CD4-positive, alpha-beta T cell (primary cell): ENCODE measurements around the gene GSTA3. TPM values are rescaled to one million over a fixed set of nuclear protein-coding genes. Genes with fewer than 3 reads are reported as not detected.

Experiments used
- ATAC-seq: fragments of 200-7000 bp; cut with Tn5 transposase; one replicate; pipeline ENCODE4 v1.10.0; 2022; ENCODE audit warnings: mild to moderate bottlenecking; ENCODE audit not compliant: poor library complexity
- CTCF ChIA-PET: fragments of 350-600 bp; sonication (Branson Sonifier 250); formaldehyde crosslinking; loops from one replicate; lab custom pipeline; 2021; ENCODE audit warnings: antibody characterized with exemption, inconsistent platforms; lab: Charles Lee
- POLR2A ChIA-PET: fragments of 350-600 bp; sonication (Branson Sonifier 250); formaldehyde crosslinking; loops from one replicate; lab custom pipeline; 2021; ENCODE audit warnings: antibody characterized with exemption, inconsistent platforms; lab: Charles Lee
- DNase-seq, 14 experiments: peaks; one replicate each; pipeline ENCODE4 v3.0.0-alpha.2; 2013 to 2020; ENCODE audit warnings: mixed read lengths in 2 of 14
- H3K27ac ChIP-seq, 2 donors: one replicate each; pipeline versions ENCODE4 v1.5.1 to v1.7.0; 2013; ENCODE audit warnings: low read length in 2 of 2, low read depth in 1 of 2, mild to moderate bottlenecking in 1 of 2
- H3K27me3 ChIP-seq, 2 experiments: 1 replicate in 1 of 2; 2 replicates in 1 of 2; pipeline versions ENCODE4 v1.6.1 to v1.7.0; 2013; ENCODE audit warnings: low read length in 2 of 2, control low read depth in 1 of 2, mild to moderate bottlenecking in 1 of 2, moderate library complexity in 1 of 2; ENCODE audit not compliant: insufficient read depth in 2 of 2, control insufficient read depth in 1 of 2
- H3K36me3 ChIP-seq: one replicate; pipeline ENCODE4 v1.6.1; 2013; ENCODE audit warnings: low read length, control low read depth; ENCODE audit not compliant: insufficient read depth
- H3K4me1 ChIP-seq: one replicate; pipeline ENCODE4 v1.6.1; 2013; ENCODE audit warnings: low read length, control low read depth; ENCODE audit not compliant: insufficient read depth
- H3K4me3 ChIP-seq: one replicate; pipeline ENCODE4 v1.5.1; 2013; ENCODE audit warnings: mild to moderate bottlenecking, low read length, moderate library complexity
- H3K9me3 ChIP-seq, 2 experiments: 1 replicate in 1 of 2; 2 replicates in 1 of 2; pipeline versions ENCODE4 v1.6.1 to v1.7.0; 2013; ENCODE audit warnings: low read length in 2 of 2, mild to moderate bottlenecking in 2 of 2, control low read depth in 1 of 2, moderate library complexity in 1 of 2; ENCODE audit not compliant: control insufficient read depth in 1 of 2, insufficient read depth in 1 of 2
- H3K27ac Mint-ChIP-seq: one replicate; pipeline ENCODE4 v1.8.0; 2020; ENCODE audit warnings: mixed read lengths
- H3K27me3 Mint-ChIP-seq: one replicate; pipeline ENCODE4 v1.8.0; 2021; ENCODE audit warnings: mixed read lengths
- H3K36me3 Mint-ChIP-seq: one replicate; pipeline ENCODE4 v1.8.0; 2021; ENCODE audit warnings: low read depth, mixed read lengths
- H3K4me1 Mint-ChIP-seq: one replicate; pipeline ENCODE4 v1.8.0; 2021; ENCODE audit warnings: low read depth, mixed read lengths
- H3K4me3 Mint-ChIP-seq: one replicate; pipeline ENCODE4 v1.8.0; 2020; ENCODE audit warnings: mild to moderate bottlenecking, mixed read lengths
- H3K9me3 Mint-ChIP-seq: one replicate; pipeline ENCODE4 v1.8.0; 2020; ENCODE audit warnings: mixed read lengths
- CTCF ChIP-seq: fragments of 200-600 bp; IDR thresholded peaks from one replicate; pipeline ENCODE4 v1.8.0; 2022; ENCODE audit warnings: antibody characterized with exemption, mild to moderate bottlenecking
- intact Hi-C, 2 experiments: fragments of 100-400 bp; cut with DNase I in 1 of 2; cut with micrococcal nuclease in 1 of 2; formaldehyde crosslinking; loops; one replicate each; pipeline versions ENCODE4 v1.15.1 to v1.9.0; 2023 to 2025; cut with DNase I, micrococcal nuclease
- total RNA-seq, 174 experiments: library from RNA in 2 of 174; stranded (reverse) in 2 of 174; gene quantifications; one replicate each; pipeline ENCODE4 v1.2.3 and lab custom pipeline; 2021 to 2026

The GSTA3 gene
- total RNA-seq, 2 experiments from 2014 or later, result not detected

- no peak for TF ChIP-seq CTCF
- intact Hi-C loops, result loop anchor here (5.0 kb wide), 2 partner anchors 116 to 484 kb away; partner anchors contain the start of gene GSTA4 (in 2 of the 2)
- no peak overlapping the region for H3K27ac Mint-ChIP-seq
Observed at GRCh38 chr6:52881662-52881995, 27.9 kb downstream of the GSTA3 start.

GRCh38 chr6:52877786-52878185, 31.7 kb downstream of the GSTA3 start:
- H3K4me3 Mint-ChIP-seq, result no peak overlapping the region
- TF ChIP-seq CTCF, result no peak
- ChIA-PET POLR2A (no interaction called here), CTCF (no interaction called here)
- Histone ChIP-seq H3K27me3 (peaks cover 0 to 2% of the 10 kb centered on the region in 2 experiments), H3K9me3 (no peaks in the 10 kb centered on the region), H3K4me1 (peaks cover 6% of the 10 kb centered on the region), H3K36me3 (no peaks in the 10 kb centered on the region), H3K4me3 (no peak overlapping the region), H3K27ac (no peak overlapping the region)
- H3K27me3 Mint-ChIP-seq, result no peaks in the 10 kb centered on the region
- no peak for ATAC-seq
- no peaks in the 10 kb centered on the region for H3K9me3 Mint-ChIP-seq
- no peaks in the 10 kb centered on the region for H3K4me1 Mint-ChIP-seq
- H3K27ac Mint-ChIP-seq, result no peak overlapping the region
- intact Hi-C loops, result no loop called here
- DNase-seq, result no peak
- no peaks in the 10 kb centered on the region for H3K36me3 Mint-ChIP-seq

More at GRCh38 chr6:52881662-52881995, 27.9 kb downstream of the GSTA3 start:
- Histone ChIP-seq H3K4me1 (peaks cover 6% of the 10 kb centered on the region), H3K9me3 (no peaks in the 10 kb centered on the region), H3K4me3 (no peak overlapping the region), H3K36me3 (no peaks in the 10 kb centered on the region), H3K27me3 (no peaks in the 10 kb centered on the region), H3K27ac (no peak overlapping the region)
- CTCF ChIA-PET, result no interaction called here
- Mint-ChIP-seq H3K36me3 (no peaks in the 10 kb centered on the region), H3K9me3 (no peaks in the 10 kb centered on the region), H3K4me3 (peak overlapping the region; percentile 83), H3K4me1 (no peaks in the 10 kb centered on the region), H3K27me3 (no peaks in the 10 kb centered on the region)
- POLR2A ChIA-PET, result no interaction called here
- ATAC-seq (no peak), DNase-seq (peak in 1 of 14 experiments; percentile 9)

GRCh38 chr6:52877168-52877567, 32.3 kb downstream of the GSTA3 start:
- Mint-ChIP-seq H3K36me3 (no peaks in the 10 kb centered on the region), H3K27me3 (no peaks in the 10 kb centered on the region), H3K4me1 (no peaks in the 10 kb centered on the region), H3K4me3 (no peak overlapping the region), H3K9me3 (no peaks in the 10 kb centered on the region), H3K27ac (no peak overlapping the region)
- POLR2A ChIA-PET, result no interaction called here
- CTCF ChIA-PET, result no interaction called here
- no peaks in the 10 kb centered on the region for H3K36me3 ChIP-seq
- ATAC-seq, result no peak
- H3K4me1 ChIP-seq, result peaks cover 5% of the 10 kb centered on the region
- H3K4me3 ChIP-seq, result no peak overlapping the region
- no peak for TF ChIP-seq CTCF
- no peaks in the 10 kb centered on the region for H3K9me3 ChIP-seq
- no peak for DNase-seq
- peaks cover 0 to 2% of the 10 kb centered on the region in 2 experiments for H3K27me3 ChIP-seq
- no peak overlapping the region for H3K27ac ChIP-seq
- intact Hi-C loops, result no loop called here
